Activated naive CD4-positive, alpha-beta T cell treated with anti-CD3 and anti-CD28 coated beads, Interleukin-2, amount 50 U/mL, for 24 hours (primary cell): Measurements from ENCODE around the gene PRXL2A.

Experiments used
- H3K27ac Mint-ChIP-seq: one replicate; pipeline ENCODE4 v1.8.0; 2021; ENCODE audit warnings: mild to moderate bottlenecking, mixed read lengths
- H3K27me3 Mint-ChIP-seq: one replicate; pipeline ENCODE4 v1.8.0; 2021; ENCODE audit warnings: mixed read lengths
- H3K36me3 Mint-ChIP-seq: one replicate; pipeline ENCODE4 v1.8.0; 2021; ENCODE audit warnings: mixed read lengths
- H3K4me1 Mint-ChIP-seq: one replicate; pipeline ENCODE4 v1.8.0; 2021; ENCODE audit warnings: mixed read lengths
- H3K4me3 Mint-ChIP-seq: one replicate; pipeline ENCODE4 v1.8.0; 2021; ENCODE audit warnings: mild to moderate bottlenecking, mixed read lengths
- H3K9me3 Mint-ChIP-seq: one replicate; pipeline ENCODE4 v1.8.0; 2021; ENCODE audit warnings: mixed read lengths

The PRXL2A gene

GRCh38 chr10:80421707-80422536, 13.6 kb downstream of the PRXL2A start:
- H3K36me3 Mint-ChIP-seq: no peaks in the 10 kb centered on the region
- H3K4me3 Mint-ChIP-seq: no peak overlapping the region
- no peaks in the 10 kb centered on the region for H3K9me3 Mint-ChIP-seq
- H3K4me1 Mint-ChIP-seq: no peaks in the 10 kb centered on the region
- no peak overlapping the region for H3K27ac Mint-ChIP-seq
- no peaks in the 10 kb centered on the region for H3K27me3 Mint-ChIP-seq

- Mint-ChIP-seq H3K36me3 (peaks cover 9% of the 10 kb centered on the region), H3K4me3 (no peak overlapping the region), H3K27me3 (no peaks in the 10 kb centered on the region), H3K9me3 (no peaks in the 10 kb centered on the region), H3K4me1 (peaks cover 4% of the 10 kb centered on the region), H3K27ac (no peak overlapping the region)
These were observed 17.6 kb downstream of the PRXL2A start for GRCh38 chr10:80425901-80426300.

GRCh38 chr10:80427541-80427940, 19.2 kb downstream of the PRXL2A start:
- Mint-ChIP-seq H3K36me3 (peaks cover 9% of the 10 kb centered on the region), H3K27me3 (no peaks in the 10 kb centered on the region), H3K27ac (no peak overlapping the region), H3K4me1 (peaks cover 4% of the 10 kb centered on the region), H3K9me3 (no peaks in the 10 kb centered on the region), H3K4me3 (no peak overlapping the region)

- Mint-ChIP-seq H3K36me3 (peaks cover 11% of the 10 kb centered on the region), H3K27me3 (no peaks in the 10 kb centered on the region), H3K4me1 (peaks cover 4% of the 10 kb centered on the region), H3K27ac (no peak overlapping the region), H3K4me3 (no peak overlapping the region), H3K9me3 (no peaks in the 10 kb centered on the region)
These were observed 21.2 kb downstream of the PRXL2A start for GRCh38 chr10:80429521-80429973.

- Mint-ChIP-seq H3K4me3 (no peak overlapping the region), H3K4me1 (peaks cover 4% of the 10 kb centered on the region)
These were observed 24.8 kb downstream of the PRXL2A start for GRCh38 chr10:80433134-80433533.

GRCh38 chr10:80436446-80437098, 28.2 kb downstream of the PRXL2A start:
- no peaks in the 10 kb centered on the region for H3K4me1 Mint-ChIP-seq
- H3K4me3 Mint-ChIP-seq: no peak overlapping the region
- peaks cover 2% of the 10 kb centered on the region for H3K36me3 Mint-ChIP-seq
- no peak overlapping the region for H3K27ac Mint-ChIP-seq
- no peaks in the 10 kb centered on the region for H3K9me3 Mint-ChIP-seq
- no peaks in the 10 kb centered on the region for H3K27me3 Mint-ChIP-seq

More at GRCh38 chr10:80433134-80433533, 24.8 kb downstream of the PRXL2A start:
- Mint-ChIP-seq H3K36me3 (peaks cover 5% of the 10 kb centered on the region), H3K9me3 (no peaks in the 10 kb centered on the region), H3K27ac (no peak overlapping the region), H3K27me3 (no peaks in the 10 kb centered on the region)

GRCh38 chr10:80437227-80437626, 28.9 kb downstream of the PRXL2A start:
- no peak overlapping the region for H3K4me3 Mint-ChIP-seq
- no peaks in the 10 kb centered on the region for H3K9me3 Mint-ChIP-seq
- H3K36me3 Mint-ChIP-seq: peaks cover 2% of the 10 kb centered on the region
- H3K4me1 Mint-ChIP-seq: no peaks in the 10 kb centered on the region
- no peak overlapping the region for H3K27ac Mint-ChIP-seq
- H3K27me3 Mint-ChIP-seq: no peaks in the 10 kb centered on the region

- H3K27me3 Mint-ChIP-seq: no peaks in the 10 kb centered on the region
These were observed 33.5 kb downstream of the PRXL2A start for GRCh38 chr10:80441831-80442230.

GRCh38 chr10:80442879-80443278, 34.5 kb downstream of the PRXL2A start:
- Mint-ChIP-seq H3K4me1 (peaks cover 44% of the 10 kb centered on the region), H3K9me3 (no peaks in the 10 kb centered on the region), H3K36me3 (no peaks in the 10 kb centered on the region), H3K27ac (no peak overlapping the region), H3K27me3 (no peaks in the 10 kb centered on the region), H3K4me3 (no peak overlapping the region)

More at GRCh38 chr10:80441831-80442230, 33.5 kb downstream of the PRXL2A start:
- no peak overlapping the region for H3K27ac Mint-ChIP-seq
- H3K36me3 Mint-ChIP-seq: no peaks in the 10 kb centered on the region
- H3K4me3 Mint-ChIP-seq: no peak overlapping the region
- H3K4me1 Mint-ChIP-seq: peaks cover 35% of the 10 kb centered on the region
- no peaks in the 10 kb centered on the region for H3K9me3 Mint-ChIP-seq

GRCh38 chr10:80443531-80443974, 35.2 kb downstream of the PRXL2A start:
- no peaks in the 10 kb centered on the region for H3K36me3 Mint-ChIP-seq
- H3K9me3 Mint-ChIP-seq: no peaks in the 10 kb centered on the region
- H3K27ac Mint-ChIP-seq: no peak overlapping the region
- no peak overlapping the region for H3K4me3 Mint-ChIP-seq
- H3K4me1 Mint-ChIP-seq: peaks cover 50% of the 10 kb centered on the region
- H3K27me3 Mint-ChIP-seq: no peaks in the 10 kb centered on the region

GRCh38 chr10:80444124-80444523, 35.8 kb downstream of the PRXL2A start:
- no peaks in the 10 kb centered on the region for H3K9me3 Mint-ChIP-seq
- peaks cover 51% of the 10 kb centered on the region for H3K4me1 Mint-ChIP-seq
- no peaks in the 10 kb centered on the region for H3K27me3 Mint-ChIP-seq
- peak overlapping the region; percentile 71 for H3K27ac Mint-ChIP-seq
- H3K4me3 Mint-ChIP-seq: no peak overlapping the region
- H3K36me3 Mint-ChIP-seq: no peaks in the 10 kb centered on the region

GRCh38 chr10:80444646-80445319, 36.4 kb downstream of the PRXL2A start:
- Mint-ChIP-seq H3K27me3 (no peaks in the 10 kb centered on the region), H3K4me3 (no peak overlapping the region), H3K27ac (peak overlapping the region; percentile 71), H3K4me1 (peaks cover 51% of the 10 kb centered on the region), H3K36me3 (no peaks in the 10 kb centered on the region), H3K9me3 (no peaks in the 10 kb centered on the region)

GRCh38 chr10:80447436-80448190, 39.3 kb downstream of the PRXL2A start:
- H3K9me3 Mint-ChIP-seq: no peaks in the 10 kb centered on the region
- no peak overlapping the region for H3K4me3 Mint-ChIP-seq
- no peaks in the 10 kb centered on the region for H3K36me3 Mint-ChIP-seq
- no peaks in the 10 kb centered on the region for H3K27me3 Mint-ChIP-seq
- peak overlapping the region; percentile 52 for H3K27ac Mint-ChIP-seq
- H3K4me1 Mint-ChIP-seq: peaks cover 51% of the 10 kb centered on the region

GRCh38 chr10:80448209-80448942, 40.0 kb downstream of the PRXL2A start:
- Mint-ChIP-seq H3K27me3 (no peaks in the 10 kb centered on the region), H3K4me1 (peaks cover 53% of the 10 kb centered on the region), H3K27ac (peak overlapping the region; percentile 52), H3K4me3 (no peak overlapping the region), H3K36me3 (no peaks in the 10 kb centered on the region), H3K9me3 (no peaks in the 10 kb centered on the region)

GRCh38 chr10:80449520-80449919, 41.2 kb downstream of the PRXL2A start:
- no peak overlapping the region for H3K27ac Mint-ChIP-seq
- no peak overlapping the region for H3K4me3 Mint-ChIP-seq
- no peaks in the 10 kb centered on the region for H3K27me3 Mint-ChIP-seq
- no peaks in the 10 kb centered on the region for H3K36me3 Mint-ChIP-seq
- H3K9me3 Mint-ChIP-seq: no peaks in the 10 kb centered on the region
- peaks cover 45% of the 10 kb centered on the region for H3K4me1 Mint-ChIP-seq
